GM12878 (cell line): ENCODE measurements around the gene IL22RA2. TPM values are rescaled to one million over a fixed set of nuclear protein-coding genes. Genes with fewer than 3 reads are reported as not detected.

ENCODE experiments used
- ATAC-seq: fragments of 200-7000 bp; cut with Tn5 transposase; 3 replicates; pipeline ENCODE4 v1.9.1; 2020; ENCODE audit warnings: mild to moderate bottlenecking, moderate library complexity
- BruUV-seq: library from RNA; stranded (reverse); fragments of 400-500 nt; replicated peaks from 2 replicates; lab custom pipeline; 2021; lab: Mats Ljungman, UMichigan
- CTCF ChIA-PET: fragments of 300-600 bp; sonication (Branson Sonifier 250); formaldehyde crosslinking; extraction: SDS; loops from one replicate; lab custom pipeline; 2021; ENCODE audit warnings: inconsistent platforms; lab: Yijun Ruan, JAX
- POLR2A ChIA-PET: fragments of 350-600 bp; formaldehyde crosslinking; extraction: SDS; loops from one replicate; lab custom pipeline; 2021; ENCODE audit warnings: inconsistent platforms; lab: Charles Lee
- RAD21 ChIA-PET: fragments of 300-600 bp; sonication (Branson Sonifier 250); formaldehyde crosslinking; loops from one replicate; lab custom pipeline; 2023; ENCODE audit warnings: antibody characterized with exemption; ENCODE audit not compliant: unreplicated experiment; lab: Charles Lee
- SMC1A ChIA-PET: fragments of 300-600 bp; sonication (Branson Sonifier 250); formaldehyde crosslinking; loops from one replicate; lab custom pipeline; 2023; ENCODE audit not compliant: unreplicated experiment, uncharacterized antibody; lab: Charles Lee
- DNase-seq: peaks from one replicate; pipeline ENCODE4 v3.0.0-alpha.2; 2011; ENCODE audit warnings: low read depth, low spot score
- FAIRE-seq: peaks from 3 replicates; lab custom pipeline; 2011; peaks lifted over from hg19 to GRCh38; lab: Jason Lieb, UNC
- H2AFZ ChIP-seq: 2 replicates; pipeline ENCODE4 v1.6.0; 2011; ENCODE audit warnings: low read depth, low read length, control low read depth; ENCODE audit not compliant: control insufficient read depth
- H3K27ac ChIP-seq: 2 replicates; pipeline ENCODE4 v1.5.1; 2011; ENCODE audit warnings: control low read depth; ENCODE audit not compliant: control insufficient read depth, insufficient read depth
- H3K27me3 ChIP-seq, 2 experiments: replicated peaks in 1 of 2; 2 replicates each; pipeline versions ENCODE4 v1.6.0 to v1.6.1; 2011; ENCODE audit warnings: low read length in 1 of 2; ENCODE audit not compliant: control insufficient read depth in 2 of 2, insufficient read depth in 2 of 2
- H3K36me3 ChIP-seq, 2 experiments: 2 replicates each; pipeline ENCODE4 v1.5.1; 2011; ENCODE audit warnings: low read length in 1 of 2; ENCODE audit not compliant: control insufficient read depth in 2 of 2, insufficient read depth in 2 of 2
- H3K4me1 ChIP-seq: 2 replicates; pipeline ENCODE4 v1.6.1; 2011; ENCODE audit warnings: mild to moderate bottlenecking, low read length, moderate library complexity, mixed read lengths; ENCODE audit not compliant: control insufficient read depth, insufficient read depth
- H3K4me2 ChIP-seq: 2 replicates; pipeline ENCODE4 v1.6.0; 2011; ENCODE audit warnings: control low read depth; ENCODE audit not compliant: control insufficient read depth, insufficient read depth
- H3K4me3 ChIP-seq: fragments of 200-600 bp; sonication (generic); 2 replicates; pipeline ENCODE4 v1.5.1; 2016
- H3K79me2 ChIP-seq: 2 replicates; pipeline ENCODE4 v1.6.0; 2011; ENCODE audit warnings: low read length; ENCODE audit not compliant: control insufficient read depth, insufficient read depth
- H3K9ac ChIP-seq: 2 replicates; pipeline ENCODE4 v1.8.0; 2011; ENCODE audit warnings: low read length, control low read depth, mixed read lengths; ENCODE audit not compliant: control insufficient read depth, insufficient read depth
- H3K9me3 ChIP-seq: replicated peaks from 3 replicates; pipeline ENCODE4 v1.5.1; 2011; ENCODE audit warnings: mild to moderate bottlenecking, low read length; ENCODE audit not compliant: control insufficient read depth, insufficient read depth
- H4K20me1 ChIP-seq: 2 replicates; pipeline ENCODE4 v1.6.0; 2011; ENCODE audit not compliant: control insufficient read depth, insufficient read depth
- ATF2 ChIP-seq: IDR thresholded peaks from 2 replicates; pipeline ENCODE4 v1.6.1; 2012; ENCODE audit warnings: low read length, inconsistent platforms
- BCL3 ChIP-seq: IDR thresholded peaks from 2 replicates; pipeline ENCODE4 v1.6.1; 2011; ENCODE audit warnings: borderline replicate concordance, low read depth, mild to moderate bottlenecking, moderate library complexity, low read length; ENCODE audit not compliant: insufficient read depth, poor library complexity, severe bottlenecking
- CUX1 ChIP-seq: IDR thresholded peaks from 2 replicates; pipeline ENCODE4 v1.6.1; 2012; ENCODE audit warnings: improper control_type of control experiment, low read depth, low read length; ENCODE audit not compliant: insufficient replicate concordance
- EGR1 ChIP-seq, 2 experiments: IDR thresholded peaks; 1 replicate in 1 of 2; 2 replicates in 1 of 2; pipeline ENCODE4 v1.6.1; 2011 to 2012; ENCODE audit warnings: low read depth in 2 of 2, low read length in 2 of 2, borderline replicate concordance in 1 of 2, mild to moderate bottlenecking in 1 of 2, moderate library complexity in 1 of 2
- FOXM1 ChIP-seq: IDR thresholded peaks from 2 replicates; pipeline ENCODE4 v1.6.1; 2012; ENCODE audit warnings: low read depth, mild to moderate bottlenecking, inconsistent platforms, low read length, moderate library complexity
- GATAD2B ChIP-seq: fragments of 450-650 bp; conservative IDR thresholded peaks from 2 replicates; pipeline ENCODE4 v1.6.1; 2017; ENCODE audit warnings: low read depth, mild to moderate bottlenecking, moderate library complexity
- NFXL1 ChIP-seq: fragments of 450-650 bp; IDR thresholded peaks from 2 replicates; pipeline ENCODE4 v1.6.1; 2017; ENCODE audit warnings: antibody characterized with exemption, mild to moderate bottlenecking, borderline replicate concordance
- RAD21 ChIP-seq: IDR thresholded peaks from 2 replicates; pipeline ENCODE4 v1.6.1; 2011; ENCODE audit warnings: mild to moderate bottlenecking, low read depth, low read length, moderate library complexity; ENCODE audit not compliant: insufficient read depth
- SUZ12 ChIP-seq: fragments of 200-600 bp; sonication (generic); IDR thresholded peaks from one replicate; pipeline ENCODE4 v1.6.1; 2018; ENCODE audit warnings: antibody characterized with exemption, mild to moderate bottlenecking; ENCODE audit not compliant: unreplicated experiment
- WGBS: methylation state at CpG from one replicate; pipeline ENCODE4 v1.1.6; 2016; ENCODE audit warnings: low lambda C conversion rate; ENCODE audit not compliant: insufficient replicate concordance, insufficient coverage; ENCODE audit errors: missing lambda C conversion rate; 5-methylcytosine and 5-hydroxymethylcytosine counted together
- in situ Hi-C: fragments of 300-500 bp; cut with MboI; formaldehyde crosslinking; loops from 9 replicates; pipeline ENCODE4 v1.14.3; 2018; ENCODE audit warnings: mixed read lengths
- intact Hi-C: fragments of 100-400 bp; cut with micrococcal nuclease; formaldehyde crosslinking; loops from one replicate; pipeline ENCODE4 v1.14.2; 2022; ENCODE audit not compliant: unreplicated experiment
- polyA plus RNA-seq, 11 experiments: library from polyadenylated mRNA; depleted of rRNA in 4 of 11; unstranded in 6 of 11; stranded (reverse) in 5 of 11; fragments of >200 nt; fragmentation: Nextera tagmentation in 4 of 11; fragmentation: Illumina TruSeq in 1 of 11; extraction: Ambion mirVana in 4 of 11; extraction: Trizol in 1 of 11; gene quantifications; 1 replicate in 1 of 11; 2 replicates in 10 of 11; pipeline versions ENCODE4 v1.2.1 to v1.2.3, GENCODE V29; 2011 to 2016; ENCODE audit warnings: inconsistent platforms in 2 of 11, missing spikeins in 2 of 11, low read depth in 1 of 11
- total RNA-seq, 4 experiments: library from RNA; depleted of rRNA in 3 of 4; stranded (reverse); fragments of >200 nt in 3 of 4; fragmentation: Illumina TruSeq in 1 of 4; extraction: Trizol in 1 of 4; gene quantifications; 2 replicates each; pipeline versions ENCODE4 v1.2.1 to v1.2.3, GENCODE V29; 2013 to 2021

IL22RA2 gene
- total and polyA plus RNA-seq, 10 of the 15 experiments (the other 5 are each of a cell fraction or from before 2014, with no cell fraction given): 0.05 to 0.22 (median 0.09) TPM; not detected in 3

GRCh38 chr6:137099689-137100403, 73.6 kb downstream of the IL22RA2 start:
- ChIA-PET SMC1A (interaction anchor here (0.6 to 7.4 kb wide), 10 partner anchors 8 to 170 kb away, joined by 3 to 106 read pairs (median 4); no protein-coding TSS in a partner anchor), RAD21 (interaction anchor here (0.6 to 12.9 kb wide), 11 partner anchors 9 to 559 kb away, joined by 3 to 500 read pairs (median 3); partner anchors contain the start of gene IL22RA2), CTCF (interaction anchor here (0.6 to 1.0 kb wide), 8 partner anchors 23 to 535 kb away, joined by 3 to 13 read pairs (median 3); no protein-coding TSS in a partner anchor), POLR2A (interaction anchor here (0.7 to 6.6 kb wide), 6 partner anchors 17 to 76 kb away, joined by 3 to 62 read pairs (median 4); no protein-coding TSS in a partner anchor)
- H2AFZ ChIP-seq: peak overlapping the region; percentile 20; the same call in 1 of the 2 replicates
- no peak overlapping the region for H3K4me3 ChIP-seq
- peaks cover 14% of the 10 kb centered on the region for H3K9me3 ChIP-seq
- TSS peak; percentile 52 for BruUV-seq
- peak overlapping the region; percentile 98 for H3K27ac ChIP-seq
- WGBS: 86% methylated on average over 8 of the region's 8 CpGs
- H3K4me2 ChIP-seq: peak overlapping the region; percentile 53
- no peaks in the 10 kb centered on the region; the same call in 1 of the 2 replicates for H3K79me2 ChIP-seq
- DNase-seq (no peak), ATAC-seq (peak; percentile 19), FAIRE-seq (no peak)
- in situ Hi-C loops (loop anchor here (5.0 kb wide), 2 partner anchors 67 to 117 kb away; partner anchors contain the start of gene IFNGR1), intact Hi-C loops (loop anchor here (5.0 kb wide), 1 partner anchor 827 kb away; no protein-coding TSS in a partner anchor)
- peaks cover 75% of the 10 kb centered on the region for H3K4me1 ChIP-seq
- no peaks in the 10 kb centered on the region for H3K36me3 ChIP-seq
- H3K9ac ChIP-seq: peak overlapping the region; percentile 42
- H3K27me3 ChIP-seq: no peaks in the 10 kb centered on the region
- H4K20me1 ChIP-seq: no peaks in the 10 kb centered on the region
- TF ChIP-seq NFXL1 (no peak), ATF2 (peak; percentile 55), RAD21 (0 out of 2 replicates have a peak, but pooled peaks have one; percentile 8), BCL3 (peak; percentile 43), SUZ12 (no peak), CUX1 (no peak), GATAD2B (no peak), FOXM1 (peak; percentile 41; the same call in 1 of the 2 replicates), EGR1 (IDR thresholded peaks at IDR 0.05; ENCODE audit: borderline replicate concordance in 1 of 2, low read depth in 2 of 2, low read length in 2 of 2) (peak in 1 of 2 experiments; percentile 67; a peak in 1 of 3 replicates)
